Spleen (tissue), 7 donors: Measurements from ENCODE around the gene TPK1.

Experiments
- POLR2A ChIP-seq, 3 donors: fragments of 450-650 bp; IDR thresholded peaks; one replicate each; pipeline ENCODE4 v1.5.1; 2017; ENCODE audit warnings: antibody characterized with exemption in 3 of 3, mild to moderate bottlenecking in 1 of 3
- POLR2AphosphoS5 ChIP-seq, 3 donors: sonication (generic); formaldehyde crosslinking; IDR thresholded peaks; one replicate each; pipeline ENCODE4 v1.5.1; 2017; ENCODE audit warnings: antibody characterized with exemption in 3 of 3
- TF ChIP-seq, protein P1 (sequence below), 11 experiments: fragments of 200-600 bp in 7 of 11; fragments of 450-650 bp in 4 of 11; sonication (generic) in 4 of 11; IDR thresholded peaks in 8 of 11; conservative IDR thresholded peaks in 3 of 11; 1 replicate in 7 of 11; 2 replicates in 4 of 11; pipeline versions ENCODE4 v1.4.0 to v1.8.0; 2016 to 2021; ENCODE audit warnings: antibody characterized with exemption in 11 of 11, inconsistent platforms in 4 of 11, mild to moderate bottlenecking in 1 of 11
- donor health status: DM: no; HTN: no; CAD: no; lungs with moderate emphysema.
- donor health status: DM: no; HTN: no; CAD: no.
- donor health status: DM: no; HTN: no; CAD: no.

DNA sequence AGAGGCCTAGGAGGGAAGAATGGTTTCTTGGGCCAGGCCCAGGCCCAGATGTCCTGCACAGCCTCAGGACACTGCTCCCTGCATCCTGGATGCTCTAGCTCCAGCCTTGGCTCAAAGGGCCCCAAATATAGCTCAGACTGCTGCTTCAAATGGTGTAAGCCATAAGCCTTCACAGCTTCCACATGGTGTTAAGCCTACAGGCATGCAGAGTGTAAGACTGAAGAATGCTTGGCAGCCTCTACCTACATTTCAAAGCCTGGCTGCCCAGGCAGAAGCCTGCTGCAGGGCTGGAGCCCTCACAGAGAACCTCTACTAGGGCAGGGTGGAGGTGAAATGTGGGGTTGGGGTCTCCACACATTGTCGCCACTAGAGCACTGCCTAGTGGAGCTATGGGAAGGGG is 118.1 kb downstream of the TPK1 start:
- TF ChIP-seq POLR2A (IDR thresholded peaks at IDR 0.05), result no peak
- no peak for TF ChIP-seq POLR2AphosphoS5 (IDR thresholded peaks at IDR 0.05)
- TF ChIP-seq, protein P1, sequence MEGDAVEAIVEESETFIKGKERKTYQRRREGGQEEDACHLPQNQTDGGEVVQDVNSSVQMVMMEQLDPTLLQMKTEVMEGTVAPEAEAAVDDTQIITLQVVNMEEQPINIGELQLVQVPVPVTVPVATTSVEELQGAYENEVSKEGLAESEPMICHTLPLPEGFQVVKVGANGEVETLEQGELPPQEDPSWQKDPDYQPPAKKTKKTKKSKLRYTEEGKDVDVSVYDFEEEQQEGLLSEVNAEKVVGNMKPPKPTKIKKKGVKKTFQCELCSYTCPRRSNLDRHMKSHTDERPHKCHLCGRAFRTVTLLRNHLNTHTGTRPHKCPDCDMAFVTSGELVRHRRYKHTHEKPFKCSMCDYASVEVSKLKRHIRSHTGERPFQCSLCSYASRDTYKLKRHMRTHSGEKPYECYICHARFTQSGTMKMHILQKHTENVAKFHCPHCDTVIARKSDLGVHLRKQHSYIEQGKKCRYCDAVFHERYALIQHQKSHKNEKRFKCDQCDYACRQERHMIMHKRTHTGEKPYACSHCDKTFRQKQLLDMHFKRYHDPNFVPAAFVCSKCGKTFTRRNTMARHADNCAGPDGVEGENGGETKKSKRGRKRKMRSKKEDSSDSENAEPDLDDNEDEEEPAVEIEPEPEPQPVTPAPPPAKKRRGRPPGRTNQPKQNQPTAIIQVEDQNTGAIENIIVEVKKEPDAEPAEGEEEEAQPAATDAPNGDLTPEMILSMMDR (IDR thresholded peaks at IDR 0.05 in 8 of 11, conservative IDR thresholded peaks at IDR 0.05 in 3 of 11), result no peak
